Measurements from ENCODE around the gene CCNY.

Gene CCNY

DNA sequence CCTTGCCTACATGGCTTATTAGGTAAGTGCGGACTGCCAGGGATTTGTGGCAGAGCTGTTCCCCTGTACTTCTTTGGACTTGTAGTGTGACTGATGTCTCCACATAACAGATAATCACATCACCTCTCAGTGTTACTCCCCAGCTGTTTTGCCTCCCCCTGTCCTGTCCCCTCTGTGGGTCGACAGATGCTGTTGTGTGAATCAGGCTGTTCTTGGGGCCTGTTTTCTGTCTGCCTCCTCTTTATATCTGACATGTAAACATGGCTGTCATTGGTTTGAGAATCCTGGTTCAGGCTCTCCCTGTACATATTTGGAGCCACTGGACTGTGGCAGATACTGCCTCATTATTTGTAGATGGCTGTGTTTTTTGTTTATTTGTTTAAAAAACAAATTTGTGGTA, 22.7 kb downstream of the CCNY start:
- H2AFZ ChIP-seq: no peak overlapping the region
- no peak overlapping the region for H3K27ac ChIP-seq
- H3K4me1 ChIP-seq: no peaks in the 10 kb centered on the region
- H3K9ac ChIP-seq: no peak overlapping the region
- no peaks in the 10 kb centered on the region for H3K9me3 ChIP-seq (ENCODE audit: control insufficient read depth, low read length)
- TF ChIP-seq CTCF (IDR thresholded peaks at IDR 0.05): no peak
- peaks cover 35% of the 10 kb centered on the region for H3K79me2 ChIP-seq
- H3K4me2 ChIP-seq (ENCODE audit: low read length): no peak overlapping the region
- no peak overlapping the region for H3K4me3 ChIP-seq (ENCODE audit: low read depth, low read length)
- H3K36me3 ChIP-seq (ENCODE audit: control insufficient read depth, insufficient read depth, low read length): no peaks in the 10 kb centered on the region
- H3K27me3 ChIP-seq (ENCODE audit: control insufficient read depth, insufficient read depth, low read length): no peaks in the 10 kb centered on the region

GRCh38 chr10:35359873-35360272, 23.6 kb downstream of the CCNY start:
- no peak for TF ChIP-seq CTCF (IDR thresholded peaks at IDR 0.05)
- no peak overlapping the region for H3K27ac ChIP-seq
- no peak overlapping the region for H2AFZ ChIP-seq
- H3K4me1 ChIP-seq: no peaks in the 10 kb centered on the region
- H3K27me3 ChIP-seq (ENCODE audit: control insufficient read depth, insufficient read depth, low read length): no peaks in the 10 kb centered on the region
- no peak overlapping the region for H3K4me2 ChIP-seq (ENCODE audit: low read length)
- H3K9me3 ChIP-seq (ENCODE audit: control insufficient read depth, low read length): no peaks in the 10 kb centered on the region
- no peak overlapping the region for H3K9ac ChIP-seq
- H3K4me3 ChIP-seq (ENCODE audit: low read depth, low read length): no peak overlapping the region
- H3K79me2 ChIP-seq: peaks cover 32% of the 10 kb centered on the region
- no peaks in the 10 kb centered on the region for H3K36me3 ChIP-seq (ENCODE audit: control insufficient read depth, insufficient read depth, low read length)

GRCh38 chr10:35362701-35363350, 26.5 kb downstream of the CCNY start:
- no peak for TF ChIP-seq CTCF (IDR thresholded peaks at IDR 0.05)
- Histone ChIP-seq H3K79me2 (peaks cover 31% of the 10 kb centered on the region), H3K27ac (no peak overlapping the region), H3K9me3 (ENCODE audit: control insufficient read depth, low read length) (no peaks in the 10 kb centered on the region), H3K4me2 (ENCODE audit: low read length) (no peak overlapping the region), H3K4me1 (no peaks in the 10 kb centered on the region), H3K9ac (no peak overlapping the region), H3K27me3 (ENCODE audit: control insufficient read depth, insufficient read depth, low read length) (no peaks in the 10 kb centered on the region), H2AFZ (no peak overlapping the region), H3K36me3 (ENCODE audit: control insufficient read depth, insufficient read depth, low read length) (no peaks in the 10 kb centered on the region), H3K4me3 (ENCODE audit: low read depth, low read length) (no peak overlapping the region)

- Histone ChIP-seq H3K79me2 (peaks cover 30% of the 10 kb centered on the region), H3K27ac (no peak overlapping the region), H3K4me3 (ENCODE audit: low read depth, low read length) (no peak overlapping the region), H3K9me3 (ENCODE audit: control insufficient read depth, low read length) (no peaks in the 10 kb centered on the region), H3K36me3 (ENCODE audit: control insufficient read depth, insufficient read depth, low read length) (no peaks in the 10 kb centered on the region), H3K9ac (no peak overlapping the region), H3K27me3 (ENCODE audit: control insufficient read depth, insufficient read depth, low read length) (no peaks in the 10 kb centered on the region), H3K4me1 (no peaks in the 10 kb centered on the region), H3K4me2 (ENCODE audit: low read length) (no peak overlapping the region), H2AFZ (no peak overlapping the region)
- no peak for TF ChIP-seq CTCF (IDR thresholded peaks at IDR 0.05)
Observed at GRCh38 chr10:35363587-35363986, 27.3 kb downstream of the CCNY start.

- Histone ChIP-seq H3K79me2 (peaks cover 22% of the 10 kb centered on the region), H3K4me2 (ENCODE audit: low read length) (no peak overlapping the region), H3K36me3 (ENCODE audit: control insufficient read depth, insufficient read depth, low read length) (no peaks in the 10 kb centered on the region), H3K9ac (no peak overlapping the region), H3K27me3 (ENCODE audit: control insufficient read depth, insufficient read depth, low read length) (no peaks in the 10 kb centered on the region), H2AFZ (no peak overlapping the region), H3K9me3 (ENCODE audit: control insufficient read depth, low read length) (no peaks in the 10 kb centered on the region), H3K4me3 (ENCODE audit: low read depth, low read length) (no peak overlapping the region), H3K4me1 (no peaks in the 10 kb centered on the region), H3K27ac (no peak overlapping the region)
- no peak for TF ChIP-seq CTCF (IDR thresholded peaks at IDR 0.05)
Observed at GRCh38 chr10:35364808-35365207, 28.5 kb downstream of the CCNY start.
